CD14-positive monocyte (primary cell): Measurements from ENCODE around the gene ZBED4. TPM values are rescaled to one million over a fixed set of nuclear protein-coding genes. Genes with fewer than 3 reads are reported as not detected.
A peak's percentile ranks its signal among the peaks of the same experiment; 100 is the strongest.

ENCODE experiments used
- DNase-seq, 3 donors: peaks; one replicate each; pipeline ENCODE4 v3.0.0-alpha.2; 2011 to 2022
- H2AFZ ChIP-seq: 2 replicates; pipeline ENCODE4 v1.6.0; 2012; ENCODE audit warnings: mild to moderate bottlenecking, low read depth, low read length, inconsistent platforms; ENCODE audit not compliant: insufficient read depth, poor library complexity, severe bottlenecking
- H3K27ac ChIP-seq, 2 donors: 1 replicate in 1 of 2; 2 replicates in 1 of 2; pipeline ENCODE4 v1.5.1; 2012 to 2013; ENCODE audit warnings: low read length in 2 of 2, control low read depth in 1 of 2, inconsistent platforms in 1 of 2, low read depth in 1 of 2, mild to moderate bottlenecking in 1 of 2
- H3K27me3 ChIP-seq, 2 donors: one replicate each; pipeline versions ENCODE4 v1.6.0 to v1.6.1; 2011 to 2013; ENCODE audit warnings: low read length in 2 of 2; ENCODE audit not compliant: control insufficient read depth in 2 of 2, insufficient read depth in 2 of 2
- H3K36me3 ChIP-seq, 2 donors: replicated peaks in 1 of 2; 1 replicate in 1 of 2; 2 replicates in 1 of 2; pipeline versions ENCODE4 v1.5.1 to v1.6.1; 2012 to 2013; ENCODE audit warnings: low read length in 2 of 2, control low read depth in 1 of 2, inconsistent platforms in 1 of 2, mild to moderate bottlenecking in 1 of 2; ENCODE audit not compliant: insufficient read depth in 2 of 2, control insufficient read depth in 1 of 2
- H3K4me1 ChIP-seq, 2 donors: 1 replicate in 1 of 2; 2 replicates in 1 of 2; pipeline versions ENCODE4 v1.5.1 to v1.6.1; 2012 to 2013; ENCODE audit warnings: low read length in 2 of 2, control low read depth in 1 of 2, inconsistent platforms in 1 of 2, mild to moderate bottlenecking in 1 of 2, moderate library complexity in 1 of 2; ENCODE audit not compliant: insufficient read depth in 2 of 2, control insufficient read depth in 1 of 2
- H3K4me2 ChIP-seq: replicated peaks from 2 replicates; pipeline ENCODE3; 2012; ENCODE audit warnings: low read length, moderate library complexity, mild to moderate bottlenecking; ENCODE audit not compliant: poor library complexity, severe bottlenecking; ENCODE audit errors: extremely low read depth
- H3K4me3 ChIP-seq, 3 experiments: fragments of 200-600 bp in 1 of 3; sonication (generic) in 1 of 3; replicated peaks in 1 of 3; 1 replicate in 2 of 3; 2 replicates in 1 of 3; pipeline ENCODE4 v1.5.1; 2011 to 2013; ENCODE audit warnings: low read length in 3 of 3, mild to moderate bottlenecking in 3 of 3, control low read depth in 2 of 3, low read depth in 2 of 3, inconsistent platforms in 1 of 3, moderate library complexity in 1 of 3
- H3K79me2 ChIP-seq: 2 replicates; pipeline ENCODE4 v1.6.0; 2012; ENCODE audit warnings: mild to moderate bottlenecking, control low read depth, inconsistent platforms, low read length, moderate library complexity; ENCODE audit not compliant: insufficient read depth
- H3K9ac ChIP-seq: 2 replicates; pipeline ENCODE4 v1.6.0; 2017; ENCODE audit warnings: low read length, mild to moderate bottlenecking; ENCODE audit not compliant: insufficient read depth, poor library complexity, severe bottlenecking
- H3K9me3 ChIP-seq, 2 donors: replicated peaks in 1 of 2; 1 replicate in 1 of 2; 2 replicates in 1 of 2; pipeline versions ENCODE4 v1.5.1 to v1.6.1; 2012 to 2013; ENCODE audit warnings: low read length in 2 of 2, control low read depth in 1 of 2; ENCODE audit not compliant: control insufficient read depth in 1 of 2, insufficient read depth in 1 of 2
- H4K20me1 ChIP-seq: 2 replicates; pipeline ENCODE4 v1.6.0; 2012; ENCODE audit warnings: mild to moderate bottlenecking, low read length, control low read depth, moderate library complexity; ENCODE audit not compliant: insufficient read depth
- H3K27ac Mint-ChIP-seq, 7 donors: one replicate each; pipeline ENCODE4 v1.8.0; 2020; ENCODE audit warnings: mild to moderate bottlenecking in 7 of 7, mixed read lengths in 7 of 7, moderate library complexity in 6 of 7, inconsistent platforms in 2 of 7
- H3K27me3 Mint-ChIP-seq, 3 donors: one replicate each; pipeline ENCODE4 v1.8.0; 2021 to 2022; ENCODE audit warnings: low read depth in 3 of 3, mild to moderate bottlenecking in 3 of 3, mixed read lengths in 3 of 3, moderate library complexity in 3 of 3, inconsistent platforms in 1 of 3
- H3K36me3 Mint-ChIP-seq, 2 donors: one replicate each; pipeline ENCODE4 v1.8.0; 2020; ENCODE audit warnings: mixed read lengths in 2 of 2, inconsistent platforms in 1 of 2, mild to moderate bottlenecking in 1 of 2
- H3K4me1 Mint-ChIP-seq: one replicate; pipeline ENCODE4 v1.8.0; 2020; ENCODE audit warnings: mild to moderate bottlenecking, mixed read lengths
- H3K4me3 Mint-ChIP-seq, 2 donors: one replicate each; pipeline ENCODE4 v1.8.0; 2020; ENCODE audit warnings: mild to moderate bottlenecking in 2 of 2, mixed read lengths in 2 of 2, moderate library complexity in 1 of 2
- H3K9me3 Mint-ChIP-seq, 7 donors: one replicate each; pipeline ENCODE4 v1.8.0; 2020 to 2022; ENCODE audit warnings: mixed read lengths in 7 of 7, mild to moderate bottlenecking in 6 of 7, moderate library complexity in 6 of 7, inconsistent platforms in 2 of 7
- WGBS: methylation state at CpG from one replicate; pipeline ENCODE4 v1.1.5; 2013; ENCODE audit warnings: missing lambda C conversion rate; ENCODE audit not compliant: insufficient coverage; 5-methylcytosine and 5-hydroxymethylcytosine counted together
- intact Hi-C, 2 donors: fragments of 100-400 bp; cut with micrococcal nuclease; formaldehyde crosslinking; loops; one replicate each; pipeline versions ENCODE4 v1.15.0 to v1.15.1; 2023
- polyA plus RNA-seq, 3 donors: library from polyadenylated mRNA; depleted of rRNA in 1 of 3; unstranded in 2 of 3; stranded (reverse) in 1 of 3; fragments of 300-500 nt in 2 of 3; fragments of >200 nt in 1 of 3; fragmentation: Illumina TruSeq in 2 of 3; gene quantifications; 1 replicate in 2 of 3; 2 replicates in 1 of 3; pipeline ENCODE4 v1.2.3, GENCODE V29; 2012 to 2021
- TF ChIP-seq, protein P1 (sequence below): fragments of 200-600 bp; IDR thresholded peaks from one replicate; pipeline ENCODE4 v1.8.0; 2022; ENCODE audit warnings: antibody characterized with exemption, mild to moderate bottlenecking

The ZBED4 gene
- polyA plus RNA-seq, 3 donors, result 3.8 to 8.2 (median 5.7) TPM

DNA sequence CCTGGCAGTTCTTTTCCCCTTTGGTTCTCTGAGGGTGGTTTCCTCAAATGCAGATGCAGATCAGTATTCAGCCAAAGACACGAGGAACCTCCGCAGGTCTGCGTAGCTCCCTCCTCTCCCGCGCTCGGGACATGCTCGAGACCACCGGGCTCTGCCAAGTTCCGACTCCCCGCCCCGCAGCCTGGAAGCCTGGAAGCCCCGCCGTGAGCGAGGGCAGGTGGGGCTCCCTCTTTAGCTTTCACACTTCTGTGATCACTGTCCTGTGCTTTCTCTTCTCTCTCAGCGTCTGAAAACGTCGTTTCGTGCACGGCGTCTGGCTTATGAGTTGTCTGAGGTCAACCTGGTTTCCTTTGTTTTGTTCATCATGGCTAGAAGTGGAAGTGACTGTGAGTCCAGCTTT lies 26.6 kb downstream of the ZBED4 start:
- no peak overlapping the region for H2AFZ ChIP-seq
- peaks cover under 1 to 43% of the 10 kb centered on the region in 2 donors for H3K9me3 ChIP-seq
- no peaks in the 10 kb centered on the region for H3K4me1 ChIP-seq
- H3K36me3 ChIP-seq, result peaks cover 26 to 54% of the 10 kb centered on the region in 2 donors
- H4K20me1 ChIP-seq, result peaks cover 40% of the 10 kb centered on the region
- Mint-ChIP-seq H3K27me3 (peaks cover 0 to 2% (median 0%) of the 10 kb centered on the region in 3 donors), H3K9me3 (peaks cover 8 to 38% (median 30%) of the 10 kb centered on the region in 7 donors), H3K4me3 (peak overlapping the region in 1 of 2 donors; percentile 55), H3K36me3 (peaks cover 39 to 62% of the 10 kb centered on the region in 2 donors), H3K4me1 (peaks cover 10% of the 10 kb centered on the region), H3K27ac (peak overlapping the region in 3 of 7 donors; percentile 3 to 47 (median 19))
- intact Hi-C loops, result no loop called here
- DNase-seq, result no peak
- no peak overlapping the region for H3K4me3 ChIP-seq
- no peak overlapping the region for H3K4me2 ChIP-seq
- TF ChIP-seq, protein P1, sequence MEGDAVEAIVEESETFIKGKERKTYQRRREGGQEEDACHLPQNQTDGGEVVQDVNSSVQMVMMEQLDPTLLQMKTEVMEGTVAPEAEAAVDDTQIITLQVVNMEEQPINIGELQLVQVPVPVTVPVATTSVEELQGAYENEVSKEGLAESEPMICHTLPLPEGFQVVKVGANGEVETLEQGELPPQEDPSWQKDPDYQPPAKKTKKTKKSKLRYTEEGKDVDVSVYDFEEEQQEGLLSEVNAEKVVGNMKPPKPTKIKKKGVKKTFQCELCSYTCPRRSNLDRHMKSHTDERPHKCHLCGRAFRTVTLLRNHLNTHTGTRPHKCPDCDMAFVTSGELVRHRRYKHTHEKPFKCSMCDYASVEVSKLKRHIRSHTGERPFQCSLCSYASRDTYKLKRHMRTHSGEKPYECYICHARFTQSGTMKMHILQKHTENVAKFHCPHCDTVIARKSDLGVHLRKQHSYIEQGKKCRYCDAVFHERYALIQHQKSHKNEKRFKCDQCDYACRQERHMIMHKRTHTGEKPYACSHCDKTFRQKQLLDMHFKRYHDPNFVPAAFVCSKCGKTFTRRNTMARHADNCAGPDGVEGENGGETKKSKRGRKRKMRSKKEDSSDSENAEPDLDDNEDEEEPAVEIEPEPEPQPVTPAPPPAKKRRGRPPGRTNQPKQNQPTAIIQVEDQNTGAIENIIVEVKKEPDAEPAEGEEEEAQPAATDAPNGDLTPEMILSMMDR, result no peak
- WGBS, result 95% methylated on average over 14 of the region's 20 CpGs
- H3K9ac ChIP-seq, result no peak overlapping the region
- peaks cover 92% of the 10 kb centered on the region for H3K79me2 ChIP-seq
- H3K27me3 ChIP-seq, result no peaks in the 10 kb centered on the region
- H3K27ac ChIP-seq, result no peak overlapping the region

DNA sequence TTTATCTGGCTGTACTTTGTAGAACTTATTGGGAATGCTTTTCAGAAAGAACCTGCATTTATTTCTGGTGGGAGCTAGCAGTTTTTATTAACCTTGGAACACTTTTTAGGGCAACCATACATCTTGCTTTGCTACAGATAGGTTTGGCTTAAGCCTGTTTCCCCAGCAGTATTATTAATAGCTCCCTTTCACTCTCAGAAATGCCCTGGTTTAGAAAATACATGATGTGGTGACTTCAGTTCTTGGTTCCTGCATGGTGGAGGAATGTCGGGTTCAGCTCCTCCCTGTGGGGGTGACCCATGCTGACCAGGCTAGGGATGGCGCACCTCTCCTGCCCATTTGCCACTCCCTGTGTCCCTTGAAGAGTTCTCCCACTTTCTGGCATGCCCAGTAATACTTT lies 28.2 kb downstream of the ZBED4 start:
- no peak for DNase-seq
- no peak overlapping the region for H3K4me3 ChIP-seq
- H3K4me1 Mint-ChIP-seq, result peaks cover 10% of the 10 kb centered on the region
- no peak overlapping the region for H3K4me3 Mint-ChIP-seq
- intact Hi-C loops, result no loop called here
- no peaks in the 10 kb centered on the region for H3K27me3 ChIP-seq
- H4K20me1 ChIP-seq, result peaks cover 32% of the 10 kb centered on the region
- WGBS, result no CpG with 5 or more reads among the region's 2 CpGs
- H3K36me3 Mint-ChIP-seq, result peaks cover 48 to 67% of the 10 kb centered on the region in 2 donors
- H3K9ac ChIP-seq, result no peak overlapping the region
- H3K36me3 ChIP-seq, result peaks cover 37 to 60% of the 10 kb centered on the region in 2 donors
- no peak overlapping the region for H3K4me2 ChIP-seq
- TF ChIP-seq, protein P1, result no peak
- no peak overlapping the region for H3K27ac Mint-ChIP-seq
- no peak overlapping the region for H3K27ac ChIP-seq
- peaks cover 88% of the 10 kb centered on the region for H3K79me2 ChIP-seq
- no peaks in the 10 kb centered on the region for H3K4me1 ChIP-seq
- H3K9me3 ChIP-seq, result peaks cover 12 to 59% of the 10 kb centered on the region in 2 donors
- peaks cover 14 to 52% (median 39%) of the 10 kb centered on the region in 7 donors for H3K9me3 Mint-ChIP-seq
- H3K27me3 Mint-ChIP-seq, result peaks cover 0 to 2% (median 0%) of the 10 kb centered on the region in 3 donors
- H2AFZ ChIP-seq, result no peak overlapping the region
